ENCODE measurements around the gene CLK1. TPM values are rescaled to one million over a fixed set of nuclear protein-coding genes. Genes with fewer than 3 reads are reported as not detected.
A peak's percentile ranks its signal among the peaks of the same experiment; 100 is the strongest.

CLK1 gene
- total and polyA plus RNA-seq, 2 of the 13 experiments (the other 11 are each of a cell fraction or from before 2014, with no cell fraction given) = 66.6 to 101 TPM

GRCh38 chr2:200811333-200812121, 52.9 kb downstream of the CLK1 start, which contains the start of gene BZW1 (continued):
- TF ChIP-seq JARID2 (CRISPR knock-in tag; IDR thresholded peaks at IDR 0.05; ENCODE audit: insufficient replicate concordance) = peak; percentile 80
- no peak for TF ChIP-seq DPF2 (CRISPR knock-in tag; IDR thresholded peaks at IDR 0.05; ENCODE audit: borderline replicate concordance, low read depth)
- no peak for TF ChIP-seq HOXA7 (CRISPR knock-in tag; IDR thresholded peaks at IDR 0.05)
- no peak for TF ChIP-seq ZNF576 (CRISPR knock-in tag; IDR thresholded peaks at IDR 0.05)
- 0 out of 2 replicates have a peak, but pooled peaks have one; percentile 64 for TF ChIP-seq E2F1 (CRISPR knock-in tag; IDR thresholded peaks at IDR 0.05)
- no peak for TF ChIP-seq ARID5B (CRISPR knock-in tag; IDR thresholded peaks at IDR 0.05)
- peak; percentile 53 for TF ChIP-seq ISL2 (CRISPR knock-in tag; IDR thresholded peaks at IDR 0.05)
- peak; percentile 69 for TF ChIP-seq MXD4 (CRISPR knock-in tag; IDR thresholded peaks at IDR 0.05)
- no peak for TF ChIP-seq SIX1 (CRISPR knock-in tag; IDR thresholded peaks at IDR 0.05; ENCODE audit: borderline replicate concordance)
- no peak for TF ChIP-seq JUNB (CRISPR knock-in tag; IDR thresholded peaks at IDR 0.05; ENCODE audit: borderline replicate concordance)
- no peak for TF ChIP-seq ZC3H13 (CRISPR knock-in tag; IDR thresholded peaks at IDR 0.05)
- peak; percentile 14; the same call in 1 of the 2 replicates for TF ChIP-seq ZNF652 (CRISPR knock-in tag; IDR thresholded peaks at IDR 0.05; ENCODE audit: borderline replicate concordance, low read depth)
- TF ChIP-seq IKZF4 (CRISPR knock-in tag; IDR thresholded peaks at IDR 0.05; ENCODE audit: borderline replicate concordance, low read depth, not compliant biosample characterization) = no peak
- TF ChIP-seq HIVEP1 (CRISPR knock-in tag; IDR thresholded peaks at IDR 0.05) = peak; percentile 86
- peak; percentile 87; the same call in 1 of the 2 replicates for TF ChIP-seq POLR2AphosphoS2 (IDR thresholded peaks at IDR 0.05; ENCODE audit: low read depth, low read length)
- no peak for TF ChIP-seq RAD51 (IDR thresholded peaks at IDR 0.05; ENCODE audit: borderline replicate concordance)
- no peak for TF ChIP-seq ZBTB8A (CRISPR knock-in tag; IDR thresholded peaks at IDR 0.05; ENCODE audit: borderline replicate concordance, low read depth)
- TF ChIP-seq ZNF605 (CRISPR knock-in tag; IDR thresholded peaks at IDR 0.05) = peak; percentile 98
- 0 out of 2 replicates have a peak, but pooled peaks have one; percentile 57 for TF ChIP-seq ESRRA (CRISPR knock-in tag; IDR thresholded peaks at IDR 0.05; ENCODE audit: low read depth)
- peak; percentile 52 for TF ChIP-seq TBL1XR1 (IDR thresholded peaks at IDR 0.05; ENCODE audit: borderline replicate concordance, low read length, partially characterized antibody)
- peak; percentile 81 for TF ChIP-seq ZNF788 (CRISPR knock-in tag; IDR thresholded peaks at IDR 0.05; ENCODE audit: borderline replicate concordance)
- peak; percentile 93; the same call in 1 of the 2 replicates for TF ChIP-seq GTF3A (CRISPR knock-in tag; conservative IDR thresholded peaks at IDR 0.05)
- 0 out of 2 replicates have a peak, but pooled peaks have one; percentile 7 for TF ChIP-seq ZNF839 (CRISPR knock-in tag; IDR thresholded peaks at IDR 0.05; ENCODE audit: borderline replicate concordance)
- no peak for TF ChIP-seq RCOR2 (CRISPR knock-in tag; IDR thresholded peaks at IDR 0.05)
- TF ChIP-seq KLF12 (CRISPR knock-in tag; IDR thresholded peaks at IDR 0.05; ENCODE audit: borderline replicate concordance) = peak; percentile 72
- TF ChIP-seq NFKBIZ (CRISPR knock-in tag; IDR thresholded peaks at IDR 0.05) = no peak; the same call in 1 of the 2 replicates
